ENCODE data around the gene AOPEP.

Gene AOPEP

DNA sequence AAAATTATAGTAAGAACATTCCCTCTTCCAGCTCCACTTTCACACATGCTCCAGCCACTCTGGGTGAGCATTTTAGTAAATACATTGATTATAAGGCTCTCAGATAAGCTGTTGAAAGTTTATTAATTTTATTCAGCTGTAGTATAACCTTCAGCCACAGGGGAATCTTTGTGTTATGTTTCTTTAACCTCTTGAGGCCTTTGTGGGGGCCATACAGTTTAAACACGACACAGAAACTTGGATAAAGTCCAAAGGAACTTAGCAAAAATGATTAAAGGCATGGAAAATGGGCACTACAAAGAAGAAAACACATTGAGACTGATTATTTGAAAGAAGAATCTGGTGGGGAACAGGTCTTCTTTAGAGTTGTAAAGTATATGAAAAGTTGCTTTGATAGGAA lies 70.2 kb downstream of the AOPEP start:
- no peak for DNase-seq

GRCh38 chr9:94798201-94798600 lies 71.7 kb downstream of the AOPEP start:
- DNase-seq, result no peak

- no peak for DNase-seq
Measured at GRCh38 chr9:94798708-94799107, 72.2 kb downstream of the AOPEP start.

DNA sequence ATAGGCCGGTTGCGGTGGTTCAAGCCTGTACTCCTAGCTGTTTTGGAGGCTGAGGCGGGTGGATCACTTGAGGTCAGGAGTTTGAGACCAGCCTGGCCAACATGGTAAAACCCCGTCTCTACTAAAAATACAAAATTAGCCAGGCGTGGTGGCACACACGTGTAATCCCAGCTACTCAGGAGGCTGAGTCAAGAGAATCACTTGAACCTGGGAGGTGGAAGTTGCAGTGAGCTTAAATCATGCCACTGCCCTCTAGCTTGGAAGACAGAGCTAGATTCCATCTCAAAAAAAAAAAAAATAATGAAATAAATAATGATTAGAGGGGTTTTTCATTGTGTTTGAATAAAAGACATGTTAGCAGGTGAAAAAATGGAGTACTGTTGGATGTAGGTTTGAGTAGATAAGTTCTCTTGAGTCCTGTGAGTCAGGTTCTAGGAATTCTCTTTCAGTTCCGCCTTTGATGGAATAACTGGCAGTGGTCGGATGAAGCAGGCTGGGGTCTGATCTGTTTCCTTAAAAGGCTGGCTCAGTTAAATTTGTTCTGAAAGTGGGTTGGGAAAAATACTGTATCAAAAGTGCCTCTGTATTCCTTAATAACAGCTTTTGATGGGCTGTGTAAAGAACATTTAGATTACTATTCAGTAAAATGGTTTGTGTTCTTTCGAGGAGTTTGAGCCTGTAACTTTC lies 73.2 kb downstream of the AOPEP start:
- no peak for DNase-seq

- DNase-seq, result no peak
Measured at GRCh38 chr9:94800424-94801117, 74.1 kb downstream of the AOPEP start.

DNA sequence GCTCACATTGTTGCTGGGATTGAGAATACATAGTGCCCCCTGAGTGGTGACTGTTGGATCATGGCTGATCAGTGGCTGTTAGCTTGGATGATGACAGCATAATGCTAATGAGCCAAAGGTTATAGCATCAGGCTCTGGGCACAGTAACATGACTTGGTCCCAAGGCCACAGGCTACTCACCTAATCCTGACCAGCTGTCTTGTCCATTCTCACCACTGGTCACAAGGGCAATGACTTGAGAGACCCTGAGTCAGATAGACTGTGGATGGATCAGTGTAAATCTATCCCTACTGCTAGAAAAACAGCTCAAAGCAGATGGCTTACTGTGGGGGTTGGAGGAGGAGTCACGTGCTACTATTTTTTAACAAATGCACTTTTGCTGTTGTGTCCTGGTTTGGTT lies 74.7 kb downstream of the AOPEP start:
- no peak for DNase-seq

- no peak for DNase-seq
Measured at GRCh38 chr9:94801681-94802080, 75.2 kb downstream of the AOPEP start.

DNA sequence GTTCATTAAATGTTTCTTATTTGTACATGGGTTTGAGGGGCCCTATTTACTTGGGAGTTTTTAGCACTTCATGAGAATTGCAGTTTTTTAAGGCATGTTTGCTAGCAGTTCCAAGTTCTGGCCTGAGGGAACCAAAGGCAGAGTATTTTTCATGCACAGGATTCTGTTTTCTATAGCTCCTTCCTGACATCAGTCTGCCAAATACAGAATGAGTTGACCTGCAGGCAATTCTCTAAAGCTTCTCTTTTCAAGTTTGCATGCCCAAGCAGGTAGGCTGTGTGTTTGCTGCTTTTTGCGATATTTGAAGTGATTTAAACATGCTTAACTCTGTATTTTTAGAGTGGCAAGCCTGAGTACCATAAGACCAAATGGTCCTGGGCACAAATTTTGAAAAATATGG lies 75.8 kb downstream of the AOPEP start:
- DNase-seq, result no peak

DNA sequence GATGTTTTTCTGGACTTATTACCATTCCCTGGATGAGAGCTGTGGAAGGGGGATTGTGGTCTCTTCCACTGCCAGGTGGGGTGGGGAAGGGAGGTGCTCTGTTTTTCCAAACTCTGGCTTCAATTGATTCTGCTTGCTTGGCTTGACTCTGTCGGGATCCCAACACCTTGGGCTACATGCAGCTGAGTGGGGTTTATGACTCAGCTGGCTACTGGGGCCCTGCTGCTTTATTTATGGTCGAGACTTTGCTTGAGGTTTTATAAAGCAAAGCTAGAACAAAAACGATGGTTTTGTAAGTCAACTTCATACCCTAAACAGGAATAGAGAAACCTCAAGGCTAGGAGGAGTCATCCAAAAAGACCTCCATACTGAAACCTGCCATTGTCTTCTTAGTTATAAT lies 76.3 kb downstream of the AOPEP start:
- no peak for DNase-seq

- DNase-seq, result no peak
Measured at GRCh38 chr9:94804316-94804715, 77.8 kb downstream of the AOPEP start.

DNA sequence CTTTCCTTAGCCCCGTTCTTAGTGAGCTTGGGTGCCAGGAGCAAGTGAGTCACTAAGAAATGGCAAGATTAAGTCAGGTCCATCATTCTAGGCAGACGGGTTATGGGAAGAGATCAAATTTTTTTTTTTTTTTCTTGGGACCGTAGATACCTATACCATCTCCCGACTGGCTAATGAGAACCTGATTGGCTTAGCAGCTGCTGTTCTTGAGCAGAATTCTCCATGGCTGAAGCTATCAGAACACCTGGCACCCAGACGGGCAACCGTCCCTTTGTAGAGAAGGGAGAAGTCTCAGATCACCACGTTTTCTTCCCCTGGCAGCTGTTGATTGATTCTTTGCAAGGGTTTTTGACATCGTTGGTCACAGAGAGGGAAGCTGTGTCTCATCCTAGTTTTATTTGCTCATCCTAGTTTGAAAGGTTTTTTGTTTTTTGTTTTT lies 78.6 kb downstream of the AOPEP start:
- DNase-seq, result no peak

DNA sequence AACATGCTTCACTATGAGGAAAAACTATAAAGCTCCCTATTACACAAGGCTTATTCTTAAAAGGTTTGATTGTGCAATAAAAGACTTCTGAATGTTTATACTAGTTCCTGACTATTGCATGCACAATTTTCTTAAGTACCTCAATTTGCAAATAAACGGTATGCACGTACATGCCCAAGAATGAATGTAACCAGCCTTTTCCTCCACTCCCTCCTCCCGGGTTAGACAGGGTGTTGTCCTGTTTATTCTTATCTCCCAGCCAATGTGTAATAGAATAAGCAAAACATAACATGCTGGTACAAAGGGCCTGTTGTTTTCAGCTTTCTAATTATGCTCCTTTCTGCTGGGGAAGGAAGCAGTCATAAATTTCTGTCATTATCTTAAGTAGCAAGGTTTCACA lies 79.1 kb downstream of the AOPEP start:
- peak; percentile 25 for DNase-seq

GRCh38 chr9:94806307-94806893 lies 79.9 kb downstream of the AOPEP start:
- no peak for DNase-seq

- no peak for DNase-seq
Measured at GRCh38 chr9:94807556-94807955, 81.1 kb downstream of the AOPEP start.

DNA sequence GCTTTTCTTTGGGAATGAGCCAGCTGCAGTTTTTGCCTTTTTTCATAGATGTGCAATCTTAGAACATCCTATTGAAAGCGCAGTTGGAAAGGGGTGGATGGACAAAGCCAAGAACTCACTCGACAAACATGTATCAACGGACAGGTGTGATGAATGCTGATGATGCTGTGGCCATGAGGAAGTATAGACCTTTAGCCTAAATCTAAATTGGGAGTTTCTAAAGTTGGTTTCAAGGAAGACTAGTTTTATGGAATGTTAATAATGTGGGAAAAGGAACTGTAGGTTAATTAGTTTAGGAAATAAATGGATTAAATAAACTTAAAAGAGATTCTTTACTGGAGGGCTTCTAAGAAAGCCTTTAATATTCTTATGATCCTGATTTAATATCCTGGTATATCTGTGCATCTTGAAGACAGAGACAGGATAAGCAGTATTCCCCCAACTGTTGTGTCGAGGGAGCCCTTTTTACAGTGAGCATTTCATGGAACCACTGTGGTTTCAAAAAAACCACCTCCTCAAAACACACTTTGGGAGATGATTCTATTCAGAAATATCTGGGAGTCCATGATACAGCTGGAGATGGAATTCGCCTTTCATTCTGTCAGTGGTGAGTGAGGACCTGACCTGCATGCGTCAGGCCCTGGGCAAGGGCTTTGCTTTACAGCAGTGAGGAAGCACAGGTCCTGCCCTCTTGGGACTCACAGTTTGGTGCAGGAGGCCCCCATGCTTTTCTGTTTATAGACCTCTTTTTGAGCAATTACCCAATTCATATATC lies 82.6 kb downstream of the AOPEP start:
- no peak for DNase-seq

GRCh38 chr9:94809778-94810177 lies 83.3 kb downstream of the AOPEP start:
- DNase-seq, result no peak

DNA sequence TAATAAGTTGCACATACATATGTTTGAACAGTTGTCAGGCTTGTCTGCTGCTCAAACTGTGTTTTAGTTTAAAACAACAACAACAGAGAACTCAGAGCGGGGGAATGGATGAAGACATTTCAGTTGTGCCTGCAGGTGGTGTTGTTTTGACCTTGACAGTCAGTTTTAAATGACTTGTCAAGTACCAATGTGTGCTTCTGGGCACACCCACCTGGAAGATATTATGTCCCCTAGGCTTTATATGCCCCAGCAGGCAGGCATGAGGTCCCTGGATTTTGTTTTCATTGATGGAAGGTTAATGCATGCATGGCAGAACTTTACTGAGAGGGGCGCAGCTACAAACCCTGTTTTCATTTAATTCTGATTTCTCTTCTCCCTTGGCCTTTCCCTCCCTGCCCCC lies 84.6 kb downstream of the AOPEP start:
- DNase-seq, result no peak

DNA sequence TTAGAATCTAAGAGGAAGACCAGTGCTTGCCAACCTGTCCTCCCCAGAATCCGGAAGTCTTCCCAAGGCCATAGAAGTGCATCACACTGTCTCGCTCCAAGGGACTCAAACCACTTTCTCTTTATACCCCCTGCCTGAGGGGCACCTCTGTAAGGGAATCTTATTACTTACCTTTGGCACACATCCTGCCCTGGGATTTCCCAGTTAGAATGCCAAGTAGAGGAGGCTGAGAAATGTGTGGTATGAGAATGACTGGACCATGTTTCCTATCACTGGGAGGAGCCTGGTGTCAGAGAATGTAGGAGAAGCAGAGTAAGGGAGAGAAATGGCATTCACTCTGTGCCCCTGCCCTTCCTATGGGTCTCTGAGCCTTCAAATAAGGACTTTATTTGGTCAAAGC lies 85.8 kb downstream of the AOPEP start:
- no peak for DNase-seq

DNA sequence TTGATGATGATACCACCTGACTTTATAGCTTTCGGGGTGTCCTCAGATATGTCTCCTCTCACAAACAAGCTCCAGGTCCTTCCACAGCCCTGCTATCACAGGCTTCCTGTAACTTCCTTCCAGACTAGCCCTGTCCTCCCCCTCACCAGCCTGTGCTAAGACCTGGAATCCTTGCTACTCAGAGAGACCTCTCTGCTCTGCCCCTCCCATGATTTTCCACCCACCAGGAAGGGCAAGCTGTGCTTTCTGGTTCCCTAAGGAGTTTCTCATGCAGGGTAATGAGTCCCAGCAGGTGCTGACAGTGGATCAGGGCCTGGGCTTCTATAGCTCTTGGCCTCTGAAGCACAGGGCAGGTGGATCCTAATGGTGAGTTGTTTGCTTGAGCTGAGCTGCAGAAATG lies 86.9 kb downstream of the AOPEP start:
- DNase-seq, result no peak

DNA sequence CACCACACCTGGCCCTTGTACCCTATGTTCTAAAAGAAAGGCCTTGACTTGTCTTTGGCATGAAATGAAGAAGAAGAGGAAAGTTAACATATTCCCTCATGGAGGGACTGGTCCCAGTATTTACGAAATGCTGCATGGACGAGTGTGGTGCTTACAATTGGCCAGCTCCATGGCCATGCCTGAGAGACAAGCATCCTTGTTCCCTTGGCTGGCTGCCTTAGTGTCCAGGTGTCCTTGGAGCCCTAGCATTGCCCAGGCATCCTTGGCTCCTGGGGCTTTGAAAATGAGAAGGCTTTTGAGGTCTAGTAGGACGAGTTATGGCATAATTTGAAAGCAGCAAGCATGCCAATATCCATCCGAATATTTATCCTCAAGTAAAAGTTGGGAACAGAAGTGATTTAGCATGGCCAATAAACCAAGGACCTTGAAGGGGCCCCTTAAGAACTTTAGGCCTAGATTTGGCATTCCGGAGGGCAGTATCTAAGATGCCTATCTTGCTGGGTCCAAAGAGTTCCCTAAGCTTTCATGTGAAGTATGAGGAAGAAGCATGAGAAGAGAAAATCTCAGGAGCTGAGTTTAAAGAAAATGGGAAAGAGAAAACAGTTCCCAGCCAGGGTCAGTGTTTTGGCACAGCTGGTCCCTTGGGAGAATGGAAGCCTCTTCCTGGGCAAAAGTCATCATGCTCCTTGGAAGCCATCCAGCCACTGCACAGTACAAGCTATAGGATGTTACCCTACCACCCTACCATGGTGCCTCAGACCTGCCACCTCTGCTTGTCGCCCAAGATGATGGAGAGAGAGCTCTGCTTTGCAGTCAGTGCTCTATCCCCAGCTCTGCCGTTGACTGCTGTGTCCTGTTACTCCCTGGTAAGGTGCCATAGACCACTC lies 91.0 kb downstream of the AOPEP start:
- DNase-seq, result no peak

GRCh38 chr9:94818178-94818541 lies 91.7 kb downstream of the AOPEP start:
- DNase-seq, result no peak

DNA sequence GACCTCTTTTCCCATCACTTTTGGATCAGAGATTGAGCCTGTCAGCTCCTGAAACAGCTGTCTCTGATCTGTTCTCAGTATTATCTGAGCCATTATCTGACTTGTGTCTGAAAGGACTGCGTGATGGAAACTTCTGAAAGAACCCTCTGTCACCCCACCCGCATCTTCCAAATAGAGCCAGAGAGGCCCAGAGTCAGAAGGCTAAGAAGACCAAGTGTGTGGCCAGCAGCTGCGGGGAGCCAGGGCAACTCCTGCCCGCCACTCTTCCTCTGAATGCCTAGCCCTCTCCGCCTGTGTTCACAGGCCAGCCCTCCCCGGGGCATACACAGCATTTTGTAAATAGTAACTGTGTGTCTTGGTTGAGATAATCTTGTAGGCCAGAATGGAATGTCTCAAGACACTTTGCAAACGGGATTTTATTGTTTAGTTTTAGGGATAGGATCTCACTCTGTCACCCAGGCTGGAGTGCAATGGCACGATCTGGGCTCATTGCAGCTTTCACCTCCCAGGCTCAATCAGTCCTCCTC lies 92.7 kb downstream of the AOPEP start:
- DNase-seq, result no peak
